OCI-LY7 (cell line): Measurements from ENCODE around the gene MINDY2. TPM values are rescaled to one million over a fixed set of nuclear protein-coding genes. Genes with fewer than 3 reads are reported as not detected.
"Not testable (repeated sequence)": the region's sequence is repeated elsewhere in the genome, so short reads cannot be mapped to it uniquely, and the experiment has no call there.

ENCODE experiments used
- BruUV-seq: library from RNA; stranded (reverse); fragments of 400-500 nt; replicated peaks from 2 replicates; lab custom pipeline; 2021; lab: Mats Ljungman, UMichigan
- CTCF ChIA-PET: fragments of 300-600 bp; sonication (Branson Sonifier 250); formaldehyde crosslinking; loops from one replicate; lab custom pipeline; 2022; ENCODE audit warnings: antibody characterized with exemption; ENCODE audit not compliant: unreplicated experiment; lab: Charles Lee
- POLR2A ChIA-PET: fragments of 300-600 bp; sonication (Branson Sonifier 250); formaldehyde crosslinking; loops from one replicate; lab custom pipeline; 2022; ENCODE audit warnings: antibody characterized with exemption; lab: Charles Lee
- DNase-seq: peaks from one replicate; pipeline ENCODE4 v3.0.0-alpha.2; 2015; ENCODE audit warnings: low spot score
- H2AFZ ChIP-seq: fragments of 200-600 bp; sonication (generic), shearing (Covaris generic); 2 replicates; pipeline ENCODE4 v1.6.1; 2014; ENCODE audit warnings: mild to moderate bottlenecking, antibody characterized with exemption, low read length, moderate library complexity
- H3K27ac ChIP-seq: fragments of 200-600 bp; sonication (generic); 2 replicates; pipeline ENCODE4 v1.5.1; 2014; ENCODE audit warnings: mixed run types, low read depth, mild to moderate bottlenecking, moderate library complexity, low read length, inconsistent platforms; ENCODE audit not compliant: poor library complexity, severe bottlenecking
- H3K36me3 ChIP-seq: fragments of 200-600 bp; sonication (generic); 2 replicates; pipeline ENCODE4 v1.6.1; 2014; ENCODE audit warnings: mild to moderate bottlenecking, antibody characterized with exemption, low read length, moderate library complexity, mixed read lengths; ENCODE audit not compliant: insufficient read depth
- H3K4me1 ChIP-seq: fragments of 200-600 bp; sonication (generic); 2 replicates; pipeline ENCODE4 v1.5.1; 2014; ENCODE audit warnings: mild to moderate bottlenecking, low read length; ENCODE audit not compliant: insufficient read depth, poor library complexity, severe bottlenecking
- H3K4me2 ChIP-seq: fragments of 200-600 bp; sonication (generic); 2 replicates; pipeline ENCODE4 v1.6.1; 2014; ENCODE audit warnings: mild to moderate bottlenecking, low read length
- H3K4me3 ChIP-seq: fragments of 200-600 bp; sonication (generic); 2 replicates; pipeline ENCODE4 v1.5.1; 2014; ENCODE audit warnings: mild to moderate bottlenecking, low read depth, low read length; ENCODE audit not compliant: poor library complexity, severe bottlenecking
- H3K79me2 ChIP-seq: fragments of 200-600 bp; sonication (generic); 2 replicates; pipeline ENCODE4 v1.6.1; 2016; ENCODE audit warnings: low read depth, mild to moderate bottlenecking, low read length, moderate library complexity, mixed read lengths; ENCODE audit not compliant: insufficient read depth
- H3K9me2 ChIP-seq: fragments of 200-600 bp; sonication (generic); 2 replicates; pipeline ENCODE4 v1.6.1; 2016; ENCODE audit warnings: mild to moderate bottlenecking, low read length, mixed read lengths; ENCODE audit not compliant: insufficient read depth
- H3K9me3 ChIP-seq: fragments of 200-600 bp; sonication (generic); 2 replicates; pipeline ENCODE4 v1.6.1; 2014; ENCODE audit warnings: mild to moderate bottlenecking, mixed run types, low read length, mixed read lengths
- H4K20me1 ChIP-seq: fragments of 200-600 bp; sonication (generic); 2 replicates; pipeline ENCODE4 v1.6.1; 2014; ENCODE audit warnings: mild to moderate bottlenecking, antibody characterized with exemption, low read length, moderate library complexity, mixed read lengths; ENCODE audit not compliant: insufficient read depth
- CTCF ChIP-seq: fragments of 200-600 bp; sonication (generic); conservative IDR thresholded peaks from 2 replicates; pipeline ENCODE4 v1.5.1; 2014; ENCODE audit warnings: mild to moderate bottlenecking, antibody characterized with exemption, low read length, moderate library complexity, mixed read lengths
- EZH2phosphoT487 ChIP-seq: fragments of 200-600 bp; sonication (generic); IDR thresholded peaks from 2 replicates; pipeline ENCODE4 v1.6.1; 2018; ENCODE audit warnings: low read depth, borderline replicate concordance, mild to moderate bottlenecking, mixed run types, antibody characterized with exemption, low read length, moderate library complexity, mixed read lengths
- intact Hi-C: fragments of 100-400 bp; cut with micrococcal nuclease; formaldehyde crosslinking; loops from one replicate; pipeline ENCODE4 v1.10.0; 2022; ENCODE audit not compliant: unreplicated experiment
- total RNA-seq, 2 experiments: library from RNA; depleted of rRNA in 1 of 2; stranded (reverse); fragments of >200 nt in 1 of 2; shearing (Covaris generic) in 1 of 2; gene quantifications; 2 replicates each; pipeline ENCODE4 v1.2.3, GENCODE V29; 2014 to 2022

The MINDY2 gene
- total RNA-seq, 2 experiments from 2014 or later: 10.5 to 15.7 TPM

GRCh38 chr15:58852347-58852746, 81.2 kb downstream of the MINDY2 start:
- TF ChIP-seq EZH2phosphoT487 (no peak), CTCF (peak; percentile 55)
- BruUV-seq: no TSS peak
- peak; percentile 8 for DNase-seq

GRCh38 chr15:58854593-58854992, 83.5 kb downstream of the MINDY2 start:
- H3K4me2 ChIP-seq: no peak overlapping the region
- no peaks in the 10 kb centered on the region for H3K9me3 ChIP-seq
- peaks cover 14% of the 10 kb centered on the region for H3K36me3 ChIP-seq
- TF ChIP-seq CTCF (no peak), EZH2phosphoT487 (no peak)
- no peaks in the 10 kb centered on the region for H4K20me1 ChIP-seq
- no peaks in the 10 kb centered on the region for H3K4me1 ChIP-seq
- BruUV-seq: no TSS peak
- ChIA-PET POLR2A (interaction anchor here (0.6 kb wide), 1 partner anchor 47 kb away, joined by 6 read pairs; no protein-coding TSS in a partner anchor), CTCF (interaction anchor here (0.8 kb wide), 1 partner anchor 11 kb away, joined by 3 read pairs; no protein-coding TSS in a partner anchor)
- no peak for DNase-seq
- no peaks in the 10 kb centered on the region for H3K79me2 ChIP-seq
- no peak overlapping the region for H3K27ac ChIP-seq
- no peak overlapping the region for H2AFZ ChIP-seq
- H3K4me3 ChIP-seq: no peak overlapping the region
- intact Hi-C loops: no loop called here
- no peaks in the 10 kb centered on the region for H3K9me2 ChIP-seq

More at GRCh38 chr15:58852347-58852746, 81.2 kb downstream of the MINDY2 start:
- H3K9me2 ChIP-seq: no peaks in the 10 kb centered on the region
- no peak overlapping the region for H3K4me3 ChIP-seq
- no peak overlapping the region for H3K4me2 ChIP-seq
- no peaks in the 10 kb centered on the region for H3K9me3 ChIP-seq
- peaks cover 17% of the 10 kb centered on the region for H3K36me3 ChIP-seq
- no peak overlapping the region for H3K27ac ChIP-seq
- ChIA-PET CTCF (no interaction called here), POLR2A (interaction anchor here (0.7 to 1.0 kb wide), 3 partner anchors 13 to 22 kb away, joined by 3 to 5 read pairs (median 3); no protein-coding TSS in a partner anchor)
- H3K79me2 ChIP-seq: no peaks in the 10 kb centered on the region
- no peaks in the 10 kb centered on the region for H4K20me1 ChIP-seq
- H2AFZ ChIP-seq: no peak overlapping the region
- intact Hi-C loops: no loop called here
- no peaks in the 10 kb centered on the region for H3K4me1 ChIP-seq

GRCh38 chr15:58856086-58856485, 85.0 kb downstream of the MINDY2 start:
- no peaks in the 10 kb centered on the region for H3K9me3 ChIP-seq
- TSS peak; percentile 10 for BruUV-seq
- H4K20me1 ChIP-seq: no peaks in the 10 kb centered on the region
- TF ChIP-seq CTCF (no peak), EZH2phosphoT487 (no peak)
- H3K4me3 ChIP-seq: no peak overlapping the region
- intact Hi-C loops: no loop called here
- H3K9me2 ChIP-seq: no peaks in the 10 kb centered on the region
- ChIA-PET CTCF (no interaction called here), POLR2A (no interaction called here)
- no peak overlapping the region for H2AFZ ChIP-seq
- DNase-seq: no peak
- H3K79me2 ChIP-seq: no peaks in the 10 kb centered on the region
- H3K4me2 ChIP-seq: no peak overlapping the region
- peaks cover 13% of the 10 kb centered on the region for H3K36me3 ChIP-seq
- no peak overlapping the region for H3K27ac ChIP-seq
- H3K4me1 ChIP-seq: no peaks in the 10 kb centered on the region

- H3K4me3 ChIP-seq, CTCF ChIA-PET, BruUV-seq, intact Hi-C loops, DNase-seq, H3K27ac ChIP-seq, H3K9me2 ChIP-seq, H4K20me1 ChIP-seq, H2AFZ ChIP-seq, H3K9me3 ChIP-seq, H3K4me2 ChIP-seq, POLR2A ChIA-PET, H3K79me2 ChIP-seq, H3K4me1 ChIP-seq: not testable (repeated sequence)
- H3K36me3 ChIP-seq: peaks cover 13% of the 10 kb centered on the region
Observed at GRCh38 chr15:58856621-58857020, 85.5 kb downstream of the MINDY2 start.
